Middle frontal gyrus (tissue), 1 donor: ENCODE results near the gene IQCC.

Experiments used
- DNase-seq: peaks from one replicate; pipeline ENCODE4 v3.0.0-alpha.2; 2015; ENCODE audit warnings: low spot score; ENCODE audit errors: extremely low spot score

The IQCC gene

DNA sequence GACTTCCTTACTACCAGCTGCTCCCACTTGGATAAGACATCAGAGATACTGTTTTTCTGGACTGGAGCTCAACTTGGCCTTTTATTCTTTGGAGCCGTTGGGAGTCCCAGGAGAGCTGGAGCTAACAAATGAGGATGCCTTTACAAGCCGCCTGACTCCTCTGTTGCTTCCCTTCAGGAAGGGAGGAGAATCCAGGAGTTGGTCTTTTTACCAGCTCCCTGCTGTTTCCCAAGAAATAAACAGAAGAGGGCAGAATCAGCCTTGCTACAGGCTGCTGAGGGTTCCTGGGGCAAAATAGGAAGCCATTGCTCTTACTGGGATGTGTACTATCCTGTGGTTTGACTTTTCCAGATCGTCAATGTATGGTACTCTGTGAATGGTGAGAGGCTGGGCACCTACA, 18.2 kb downstream of the IQCC start:
- no peak for DNase-seq

DNA sequence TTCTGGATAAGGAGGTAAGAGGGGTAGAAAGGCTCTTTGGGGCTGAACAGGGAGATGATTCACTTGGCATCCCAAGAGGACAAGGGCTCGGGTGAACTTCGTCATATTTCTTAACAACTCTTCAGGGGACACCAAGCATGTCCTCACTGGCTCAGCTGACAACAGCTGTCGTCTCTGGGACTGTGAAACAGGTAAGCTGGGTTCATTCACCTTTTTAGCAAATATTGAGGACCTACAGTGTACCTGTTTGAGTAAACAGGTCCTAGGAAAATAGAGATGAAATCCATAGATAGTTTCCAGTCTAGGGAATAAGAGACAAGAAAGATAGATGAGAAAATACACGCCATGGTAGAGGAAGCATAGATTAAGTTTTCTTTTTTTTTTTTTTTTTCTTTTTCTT, 18.8 kb downstream of the IQCC start:
- no peak for DNase-seq

GRCh38 chr1:32228771-32229170, 23.3 kb downstream of the IQCC start:
- no peak for DNase-seq

- no peak for DNase-seq
Observed at GRCh38 chr1:32231843-32232432, 26.5 kb downstream of the IQCC start.

GRCh38 chr1:32232558-32233304, 27.3 kb downstream of the IQCC start:
- DNase-seq, result no peak

DNA sequence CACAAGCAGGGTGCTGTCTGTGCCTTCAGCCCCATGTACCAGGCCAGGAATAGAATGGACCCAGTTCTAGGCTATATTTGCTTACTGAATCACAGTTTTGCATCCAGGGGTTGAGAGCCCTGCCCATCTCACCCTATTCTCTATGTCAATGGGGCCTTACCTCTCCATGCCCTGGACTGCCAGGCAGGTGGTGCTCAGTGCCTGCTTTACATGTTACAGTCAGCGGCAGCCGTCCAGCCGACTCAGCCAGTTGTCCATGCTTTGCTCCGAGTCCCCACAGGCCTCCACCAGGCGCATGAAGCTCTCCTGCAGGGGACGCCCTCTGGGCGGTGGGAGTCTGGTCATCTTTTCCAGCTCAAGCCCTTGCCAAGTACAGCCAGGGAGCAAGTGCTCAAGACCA, 29.3 kb downstream of the IQCC start:
- DNase-seq, result no peak

GRCh38 chr1:32239337-32239736, 33.9 kb downstream of the IQCC start:
- no peak for DNase-seq

DNA sequence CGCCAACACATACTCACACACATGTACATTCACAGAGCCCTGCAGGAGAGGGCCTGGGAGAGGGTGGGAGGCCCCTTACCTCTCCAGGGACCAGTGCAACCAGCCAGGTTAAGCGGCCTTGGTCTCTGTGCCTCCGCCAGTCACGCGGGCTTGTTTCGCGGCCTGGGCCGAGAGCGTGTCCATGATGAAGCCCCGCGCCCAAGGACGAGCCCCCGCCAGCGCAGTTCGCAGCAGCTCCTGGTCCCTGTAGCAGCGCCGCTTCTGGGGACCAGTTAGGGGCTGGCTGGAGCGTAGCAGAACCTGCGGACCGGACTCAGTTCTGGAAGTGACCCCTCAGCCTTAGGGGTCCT, 34.3 kb downstream of the IQCC start:
- DNase-seq, result no peak

DNA sequence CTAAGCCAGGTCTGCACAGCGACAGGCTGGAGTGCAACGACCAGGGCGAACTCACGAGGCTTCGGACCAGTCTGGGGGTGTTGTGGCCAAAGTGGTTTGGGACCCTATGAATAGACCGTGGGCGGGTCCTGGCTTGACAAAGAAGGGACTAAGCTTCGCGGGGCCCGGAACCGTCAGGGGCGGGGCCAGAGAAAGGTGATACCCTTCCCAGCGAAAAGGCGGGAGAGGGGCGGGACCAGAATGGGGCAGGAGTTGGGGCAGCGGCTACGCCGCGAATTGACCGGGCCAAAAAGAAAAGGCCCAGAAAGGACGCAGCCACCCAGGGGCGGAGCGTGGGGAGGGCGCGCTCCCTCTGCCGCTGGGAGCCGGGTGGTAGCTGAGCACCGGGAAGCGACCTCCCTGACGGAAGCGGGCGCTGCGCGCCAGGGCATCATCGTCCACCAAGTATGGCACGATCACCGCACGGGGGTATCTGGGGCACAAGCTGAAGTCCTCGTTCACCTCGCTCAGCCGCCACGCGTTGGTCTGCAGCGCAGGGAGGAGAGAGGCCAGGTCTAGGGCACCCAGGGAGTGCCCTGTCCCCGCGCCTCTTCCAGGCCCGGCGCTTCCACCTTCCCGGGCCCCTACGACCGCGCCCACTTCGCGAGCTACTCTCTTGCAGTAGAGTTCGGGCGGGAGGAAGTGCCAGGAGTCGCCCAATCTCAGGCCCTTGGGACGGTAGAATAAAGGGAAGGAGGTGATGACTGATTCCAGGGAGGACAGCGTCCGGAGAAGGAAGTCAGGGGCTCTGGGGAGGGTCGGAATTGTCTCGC, 34.9 kb downstream of the IQCC start:
- DNase-seq, result no peak

GRCh38 chr1:32241001-32241763, 35.7 kb downstream of the IQCC start:
- no peak for DNase-seq

GRCh38 chr1:32242341-32242851, 36.9 kb downstream of the IQCC start:
- no peak for DNase-seq

GRCh38 chr1:32246888-32247273, 41.4 kb downstream of the IQCC start, which contains the start of gene FAM167B:
TSS of gene FAM167B (plus strand) at chr1:32247222. CDS start at chr1:32247422, 200 bp downstream.
- DNase-seq, result no peak

GRCh38 chr1:32247452-32247851, 42.0 kb downstream of the IQCC start:
- no peak for DNase-seq

GRCh38 chr1:32247983-32248889, 42.8 kb downstream of the IQCC start:
- no peak for DNase-seq

GRCh38 chr1:32249831-32250525, 44.5 kb downstream of the IQCC start:
- DNase-seq, result no peak

DNA sequence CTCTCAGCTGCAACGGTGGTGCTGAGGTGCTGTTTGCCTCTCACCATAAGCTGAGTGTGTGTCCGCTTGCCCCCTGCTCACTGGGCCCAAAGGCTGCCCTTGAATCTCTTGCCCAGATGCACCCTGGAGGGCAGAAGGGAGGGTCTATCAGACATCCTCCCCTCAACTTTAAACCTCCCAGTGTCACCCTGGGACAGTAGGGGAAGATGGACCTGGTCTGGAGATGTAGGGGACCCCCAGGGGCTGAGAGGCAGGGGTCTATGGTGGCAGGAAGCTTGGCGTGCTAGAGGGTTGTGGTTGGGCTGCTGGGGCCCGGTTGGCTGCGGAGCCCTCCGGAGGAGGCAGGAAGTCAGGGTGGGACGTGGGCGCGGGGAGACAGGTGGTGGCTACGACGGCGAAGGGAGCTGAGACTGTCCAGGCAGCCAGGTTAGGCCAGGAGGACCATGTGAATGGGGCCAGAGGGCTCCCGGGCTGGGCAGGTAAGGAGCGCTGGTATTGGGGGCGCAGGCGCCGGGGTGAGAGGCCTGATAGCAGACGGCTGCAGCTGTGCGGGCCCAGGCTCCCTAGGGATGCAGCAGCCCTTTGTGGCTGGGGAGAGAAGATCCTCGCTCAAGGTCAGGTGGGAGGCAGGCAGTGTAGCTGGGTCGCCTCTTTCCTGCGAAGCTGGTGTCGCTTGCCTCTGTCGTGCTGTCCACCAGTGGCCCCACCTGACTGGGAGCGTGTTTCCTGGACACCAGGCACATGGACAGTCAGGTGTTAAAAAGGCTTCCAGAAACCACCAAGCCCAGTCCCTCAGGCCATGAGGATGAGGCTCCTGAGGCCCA, 45.6 kb downstream of the IQCC start, which contains the start of gene LCK:
Gene LCK (plus strand): TSS at position 373 of the 824 bp plus-strand sequence. CDS start 23,065 bp downstream, outside the sequence.
- DNase-seq, result no peak

GRCh38 chr1:32255072-32256071, 49.9 kb downstream of the IQCC start:
- DNase-seq, result no peak
